Activated CD4-positive, alpha-beta T cell treated with anti-CD3 and anti-CD28 coated beads for 1 hour (primary cell): ENCODE data around the gene GRIFIN.

Source experiments
- DNase-seq: peaks from one replicate; pipeline ENCODE4 v3.0.0-alpha.2; 2020

Gene GRIFIN

DNA sequence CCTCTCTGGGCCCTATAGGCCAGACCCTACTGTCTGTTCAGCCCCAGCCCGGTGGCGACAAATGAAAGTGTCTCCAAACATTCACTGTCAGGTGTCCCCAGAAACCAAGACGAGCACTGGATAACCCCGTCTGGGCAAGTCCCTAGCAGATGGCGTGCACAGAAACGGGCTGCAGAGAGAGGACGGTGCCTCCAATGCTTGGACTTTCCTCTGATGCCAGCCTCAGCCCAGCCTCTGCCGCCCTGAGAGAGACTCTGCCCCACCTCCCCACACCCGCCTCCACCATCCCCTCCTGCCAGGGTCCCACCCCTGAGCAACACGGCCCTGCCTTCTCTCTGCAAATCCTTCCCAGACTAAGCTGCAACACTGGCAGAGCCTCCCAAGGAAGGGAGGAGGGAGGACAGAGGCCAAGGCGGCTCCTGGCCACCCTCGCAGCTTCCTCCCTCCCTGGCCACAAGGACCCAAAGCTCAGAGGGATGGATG is 36.0 kb upstream of the GRIFIN start:
- DNase-seq, result no peak

DNA sequence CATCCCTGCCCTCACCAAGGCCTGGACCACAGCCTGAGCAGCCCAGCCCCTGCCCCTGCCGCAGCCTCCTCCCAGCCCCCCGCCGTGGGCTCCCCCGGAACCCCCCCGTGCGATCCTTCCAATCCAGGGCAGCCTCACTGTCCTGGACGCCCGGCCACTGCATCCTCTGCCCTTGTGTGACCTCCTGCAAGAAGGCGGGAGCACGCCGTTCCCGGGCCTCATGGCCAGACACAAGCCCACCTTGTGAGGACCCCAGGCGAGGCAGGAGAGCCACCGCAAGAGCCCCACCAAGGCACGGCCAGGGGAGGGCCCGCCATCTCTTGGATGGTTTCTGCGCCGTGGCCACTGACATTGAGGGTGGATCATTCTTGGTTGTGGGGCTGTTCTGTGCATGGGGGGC is 35.6 kb upstream of the GRIFIN start:
- no peak for DNase-seq

DNA sequence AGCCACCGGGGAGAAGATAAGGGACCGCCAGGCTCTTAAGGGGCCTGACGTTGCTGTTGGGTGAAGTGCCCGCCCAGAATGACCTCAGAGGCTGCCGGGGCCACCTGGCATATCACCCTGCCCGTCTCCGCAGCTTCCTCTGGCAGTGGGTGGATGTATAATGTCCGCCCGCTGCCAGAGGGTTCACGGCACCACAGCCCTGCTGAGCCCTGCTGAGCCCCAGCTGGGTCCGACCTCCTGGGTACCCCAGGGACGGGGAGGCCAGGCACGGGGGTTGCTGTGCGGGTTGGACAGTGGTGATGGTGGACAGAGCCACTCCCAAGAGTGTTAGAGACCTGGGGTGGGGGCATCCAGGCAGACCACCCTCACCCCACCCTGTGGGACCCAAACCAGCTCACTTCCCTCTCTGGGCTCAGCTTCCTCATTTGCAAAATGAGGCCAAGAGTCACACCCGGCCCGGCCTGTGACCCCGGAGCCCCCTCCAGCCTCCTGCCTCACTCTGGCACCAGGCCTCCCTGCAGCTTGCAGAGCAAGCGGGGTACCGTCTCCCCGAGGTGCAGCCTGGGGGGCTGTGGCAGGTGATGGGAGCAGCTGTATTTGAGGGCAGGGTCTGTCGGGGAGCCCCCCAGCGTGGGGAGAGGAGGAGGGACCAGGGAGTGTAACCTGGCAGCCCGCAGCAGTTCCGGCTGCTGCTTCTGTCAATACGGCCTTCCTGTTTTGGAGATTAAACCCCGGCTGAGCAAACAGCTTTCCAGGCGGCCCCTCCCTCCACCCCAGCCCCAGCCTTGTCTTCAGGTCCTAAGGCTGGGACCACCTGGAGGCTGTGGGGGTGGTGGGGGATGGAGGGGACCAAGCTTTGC is 34.9 kb upstream of the GRIFIN start:
- DNase-seq, result no peak

DNA sequence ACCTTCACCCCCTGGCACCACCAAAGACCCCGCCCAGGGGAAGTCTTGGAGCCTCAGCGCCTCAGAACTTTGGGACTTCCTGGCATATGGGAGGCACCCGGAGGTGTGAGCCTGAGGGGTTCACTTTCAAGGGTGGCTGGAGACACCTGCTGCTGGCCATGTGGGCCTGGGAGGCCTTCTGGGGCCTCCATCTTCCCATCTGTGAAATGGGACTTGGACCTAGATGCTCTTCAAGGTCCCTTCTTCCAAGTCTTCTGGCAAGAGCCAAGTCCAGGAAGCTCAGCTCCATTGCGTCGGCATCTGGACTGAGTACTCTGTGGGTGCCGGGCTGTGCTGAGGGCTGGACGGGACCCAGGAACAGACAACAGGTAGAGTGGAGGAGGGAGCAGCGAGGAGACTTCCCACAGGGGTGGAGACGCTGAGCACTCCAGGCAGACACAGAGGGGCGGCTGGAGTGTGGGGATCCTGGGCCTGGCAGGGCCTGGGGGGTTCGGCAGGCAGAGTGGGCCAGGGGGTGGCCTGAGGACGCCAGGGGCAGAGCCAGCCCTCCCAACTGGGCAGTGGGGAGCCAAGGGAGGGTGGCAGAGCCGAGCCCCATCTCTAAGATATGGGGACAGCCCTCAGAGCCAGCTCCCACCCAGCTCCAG is 34.1 kb upstream of the GRIFIN start:
- DNase-seq, result no peak

DNA sequence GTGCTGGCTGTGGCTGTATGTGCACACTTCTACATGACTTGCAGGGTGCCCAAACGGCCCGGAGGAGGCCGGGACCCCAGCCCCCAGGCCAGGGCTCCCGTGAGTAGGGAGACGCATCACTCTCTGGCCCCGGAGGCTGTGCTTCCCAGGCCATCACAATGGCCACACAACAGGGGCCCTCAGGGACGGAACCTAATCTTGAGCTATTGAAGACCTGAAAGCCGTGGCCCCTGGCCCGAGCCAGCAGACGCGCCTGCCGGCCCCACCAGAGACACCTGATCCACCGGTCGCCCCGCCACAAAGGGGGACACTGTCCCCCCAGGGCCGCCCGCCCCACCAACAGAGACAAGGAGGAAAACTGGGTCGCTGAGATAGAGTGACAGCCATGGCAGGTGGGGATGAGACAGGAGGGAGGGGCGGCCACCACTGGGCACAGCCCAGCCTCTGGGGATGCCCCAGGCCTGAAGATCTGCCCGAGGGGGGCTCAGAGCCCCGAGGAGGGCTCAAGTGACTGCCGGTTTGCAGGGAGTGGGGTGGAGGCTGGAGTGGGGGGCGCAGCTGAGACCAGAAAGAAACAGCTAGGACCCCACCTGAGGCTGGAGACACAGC is 33.2 kb upstream of the GRIFIN start:
- no peak for DNase-seq

DNA sequence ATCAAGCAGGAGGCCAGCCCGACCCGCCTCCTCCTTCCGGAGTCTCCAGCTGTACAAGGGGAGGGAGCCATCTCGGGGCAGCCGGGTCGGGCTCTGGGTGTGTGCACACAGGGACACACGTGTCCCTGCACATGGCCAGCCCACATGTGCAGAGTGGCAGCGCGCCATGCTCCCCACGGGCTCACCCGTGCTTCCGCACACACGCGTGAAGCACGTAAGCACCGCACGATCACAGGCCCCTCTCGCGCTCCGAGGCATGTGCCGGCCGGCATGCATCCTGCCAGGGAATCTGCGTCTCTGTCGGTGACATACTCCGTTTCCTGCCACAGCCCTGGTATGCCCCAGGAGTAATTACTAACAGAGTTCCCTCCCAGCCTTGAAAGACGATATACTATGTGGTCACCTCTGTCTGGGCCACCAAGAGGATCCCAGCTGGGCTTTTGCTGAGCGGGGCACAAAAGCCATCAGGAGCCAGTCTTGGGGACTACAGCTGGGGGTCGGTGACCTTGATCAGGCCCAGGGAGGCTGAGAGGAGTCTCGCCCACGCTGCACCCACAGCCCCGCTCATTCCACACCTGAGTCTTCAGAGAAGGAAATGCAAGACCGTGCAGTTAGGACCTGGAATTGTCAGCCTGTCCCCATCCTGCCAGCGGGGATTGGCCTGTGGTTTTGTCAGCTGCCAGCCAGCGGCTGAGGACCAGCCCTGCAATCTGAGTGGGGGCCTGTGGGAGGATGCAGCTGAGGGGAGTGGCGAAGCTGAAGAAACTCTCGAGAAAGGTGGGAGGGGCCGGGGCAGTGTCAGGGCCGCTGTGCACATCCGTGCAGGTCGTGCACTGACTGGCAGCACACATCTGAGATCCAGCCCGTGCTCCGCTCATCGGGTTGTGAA is 32.4 kb upstream of the GRIFIN start:
- peak; percentile 62 for DNase-seq

DNA sequence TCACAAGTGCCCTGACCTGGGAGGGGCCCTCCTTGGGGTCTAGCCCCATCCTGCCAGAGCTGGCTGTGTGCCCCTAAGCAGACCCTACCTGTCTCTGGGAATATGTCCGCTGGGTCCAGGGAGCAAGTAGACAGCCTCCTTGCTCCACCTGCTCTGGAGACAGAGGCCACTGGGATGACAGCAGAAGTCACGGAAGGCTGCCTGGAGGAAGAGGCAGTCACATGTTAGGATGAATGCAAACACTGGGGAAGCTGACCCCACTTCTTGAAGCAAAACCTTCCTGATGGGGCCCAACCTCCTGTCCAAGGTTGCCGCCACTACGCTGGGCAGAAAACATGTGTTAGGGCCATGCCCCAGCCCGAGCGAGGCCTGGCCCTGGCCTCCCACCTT is 31.7 kb upstream of the GRIFIN start:
- no peak for DNase-seq

DNA sequence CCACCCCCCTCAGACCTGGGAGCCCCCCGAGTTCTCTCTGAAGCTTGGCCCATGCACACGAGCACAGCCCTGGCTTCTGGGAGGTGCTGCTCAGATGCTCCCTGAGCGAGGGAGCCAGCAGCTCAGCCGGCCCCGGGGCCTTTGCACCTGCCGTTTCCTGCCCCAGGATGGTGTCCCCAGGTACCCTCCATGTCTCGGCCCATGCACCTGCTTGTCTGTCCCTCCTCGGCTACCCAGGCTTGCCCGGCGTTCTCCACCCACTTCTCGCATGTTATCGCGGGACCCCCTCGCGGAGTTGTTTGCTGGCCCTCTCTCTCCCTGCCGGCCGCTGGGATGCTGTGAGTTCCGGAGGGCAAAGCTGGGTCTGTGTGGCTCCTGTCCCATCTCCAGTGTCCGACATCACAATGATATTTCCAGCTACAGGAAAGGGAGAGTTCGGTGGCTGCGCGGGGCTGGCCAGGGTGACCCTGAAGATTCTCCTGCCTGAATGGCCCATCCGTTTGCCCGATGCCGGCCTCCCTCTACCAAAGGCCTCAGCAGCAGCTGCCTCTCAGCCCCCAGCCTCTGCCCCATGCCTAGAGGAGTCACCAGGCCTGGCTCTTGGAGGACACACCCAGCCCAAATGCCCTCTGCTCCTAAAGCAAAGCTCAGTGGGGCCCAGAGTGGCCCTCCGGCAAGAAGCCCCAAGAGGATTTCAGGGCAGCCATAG is 31.2 kb upstream of the GRIFIN start:
- DNase-seq, result no peak

DNA sequence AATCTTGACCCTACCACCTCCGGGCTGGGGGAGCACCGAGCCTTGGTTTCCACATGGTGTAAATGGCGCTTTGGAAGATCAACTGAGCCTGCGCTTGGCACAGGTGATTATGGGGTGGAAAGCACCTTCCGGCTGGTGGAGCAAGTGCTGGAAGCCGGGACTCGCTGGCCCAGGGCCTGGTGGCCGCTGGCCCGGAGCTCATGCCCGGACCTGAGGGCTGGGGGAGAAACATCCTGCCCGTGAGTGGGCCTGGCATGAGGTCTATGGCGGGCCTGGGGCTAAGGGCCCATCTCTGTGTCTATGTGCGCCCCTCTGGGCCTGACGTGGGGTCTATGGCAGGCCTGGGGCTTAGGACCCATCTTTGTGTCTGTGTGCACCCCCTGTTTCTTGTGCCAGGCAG is 29.2 kb upstream of the GRIFIN start:
- DNase-seq, result no peak

DNA sequence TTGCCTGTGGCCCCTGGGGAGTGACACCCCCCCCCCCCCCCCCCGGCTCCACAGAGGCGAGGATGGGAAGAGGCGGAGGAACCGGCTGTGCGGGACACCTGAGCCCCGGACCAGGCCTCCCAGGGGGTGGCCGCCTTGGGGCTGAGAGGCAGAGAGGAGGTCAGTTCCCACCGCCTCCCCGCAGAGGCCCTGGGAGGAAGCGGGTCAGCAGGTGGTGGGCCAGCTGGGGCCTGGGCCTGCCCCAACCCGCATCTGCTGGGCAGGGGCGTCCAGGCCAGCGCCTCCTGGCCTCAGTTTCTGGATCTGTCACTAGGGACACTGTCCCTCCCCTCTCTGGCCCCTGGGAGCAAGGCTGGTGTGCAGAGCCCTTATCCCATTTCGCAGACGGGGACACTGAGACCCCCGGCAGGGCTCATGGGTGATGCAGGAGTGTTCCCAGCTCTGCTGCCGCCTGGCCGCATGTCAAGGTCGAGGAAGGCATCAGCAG is 28.7 kb upstream of the GRIFIN start:
- no peak for DNase-seq

DNA sequence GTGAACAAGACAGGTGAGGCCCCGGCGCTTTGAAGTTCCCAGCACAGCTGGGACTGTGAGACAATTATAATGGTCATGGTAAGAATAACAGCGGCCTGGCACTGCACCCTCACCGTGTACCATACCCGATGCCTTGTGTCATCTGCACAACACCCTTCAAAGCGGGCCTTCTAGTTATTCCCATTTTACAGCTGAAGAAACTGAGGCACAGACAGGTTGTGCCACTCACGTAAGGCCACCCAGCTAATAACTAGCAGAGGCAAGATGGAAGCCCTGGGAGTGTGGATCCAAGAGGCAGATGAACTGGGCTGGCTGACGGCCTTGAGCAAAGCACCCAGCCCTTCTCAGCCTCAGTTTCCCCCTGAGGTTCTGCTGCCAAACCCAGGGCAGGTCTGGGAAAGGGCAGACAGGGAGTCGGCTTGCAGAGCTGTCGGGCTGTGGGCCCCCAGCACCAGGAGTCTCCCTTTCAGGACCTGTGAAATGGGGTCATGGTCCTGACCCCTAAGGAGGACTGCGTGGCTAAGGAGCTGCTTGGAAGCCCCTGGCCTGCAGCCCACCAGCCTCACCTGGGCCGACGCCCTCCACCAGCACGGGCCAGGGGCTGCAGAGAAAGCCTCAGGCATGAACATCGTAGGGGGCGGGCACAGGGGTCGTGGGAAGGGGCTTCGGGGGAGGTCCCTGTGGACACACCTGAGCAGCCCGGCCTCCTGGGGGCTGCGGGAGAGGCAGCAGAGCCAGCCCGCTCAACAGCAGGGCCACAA is 28.1 kb upstream of the GRIFIN start:
- DNase-seq, result no peak

DNA sequence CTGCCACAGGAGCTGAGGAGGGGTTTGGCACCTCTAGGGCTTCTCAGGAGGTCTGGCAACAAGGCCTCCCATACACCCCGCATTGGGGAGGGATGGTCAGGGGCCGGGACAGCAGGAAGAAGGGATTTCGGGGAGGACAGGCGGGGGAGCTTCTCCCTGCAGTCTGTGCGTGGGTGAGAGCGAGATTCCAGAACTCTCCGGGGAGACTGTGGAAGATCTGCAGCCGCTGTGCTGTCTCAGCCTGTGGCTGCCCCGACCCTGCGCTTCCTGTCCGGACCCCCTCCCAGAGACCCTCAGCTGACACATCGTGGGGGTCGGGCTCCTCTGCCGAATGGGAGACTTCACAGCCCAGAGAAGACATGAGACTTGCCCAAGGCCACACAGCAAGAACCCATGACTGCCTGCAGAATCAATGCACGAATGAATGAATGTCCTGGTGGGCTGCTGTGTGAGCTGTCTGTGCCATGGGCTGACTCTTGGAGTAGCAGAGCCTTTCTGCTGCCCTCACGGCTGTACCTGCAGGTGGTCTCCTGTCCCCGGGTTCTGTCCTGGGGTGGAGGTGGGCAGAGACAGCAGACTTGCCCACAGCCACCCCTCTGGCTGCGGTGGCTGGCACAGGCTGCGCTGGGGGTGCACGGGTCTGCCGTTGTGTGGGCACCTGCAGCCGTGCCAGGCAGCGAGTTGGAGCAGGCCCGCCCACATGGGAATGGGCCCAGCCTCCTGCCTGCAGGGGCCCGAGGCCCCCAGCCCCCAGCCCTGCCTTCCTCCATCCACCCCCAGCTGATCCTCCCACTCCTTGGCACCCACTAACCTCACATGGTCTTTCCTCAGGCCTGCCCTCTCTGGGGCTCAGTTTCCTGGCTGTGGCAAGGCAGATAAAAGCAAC is 27.1 kb upstream of the GRIFIN start:
- DNase-seq, result no peak

DNA sequence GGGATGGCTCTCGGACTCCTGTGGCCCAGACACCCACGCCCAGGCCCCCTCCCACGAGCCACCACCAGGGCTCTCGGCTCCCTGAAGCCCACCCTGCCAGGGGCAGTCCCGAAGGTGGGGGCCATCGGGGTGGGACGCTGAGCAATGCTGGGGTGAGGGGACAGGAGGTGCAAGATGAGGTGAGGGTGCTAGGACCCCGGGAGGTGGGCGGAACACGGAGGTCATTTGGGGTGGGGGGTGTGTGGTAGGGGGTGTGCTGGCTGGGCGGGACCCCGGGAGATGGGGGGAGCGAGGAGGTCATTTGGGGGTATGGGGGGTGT is 26.4 kb upstream of the GRIFIN start:
- no peak for DNase-seq

DNA sequence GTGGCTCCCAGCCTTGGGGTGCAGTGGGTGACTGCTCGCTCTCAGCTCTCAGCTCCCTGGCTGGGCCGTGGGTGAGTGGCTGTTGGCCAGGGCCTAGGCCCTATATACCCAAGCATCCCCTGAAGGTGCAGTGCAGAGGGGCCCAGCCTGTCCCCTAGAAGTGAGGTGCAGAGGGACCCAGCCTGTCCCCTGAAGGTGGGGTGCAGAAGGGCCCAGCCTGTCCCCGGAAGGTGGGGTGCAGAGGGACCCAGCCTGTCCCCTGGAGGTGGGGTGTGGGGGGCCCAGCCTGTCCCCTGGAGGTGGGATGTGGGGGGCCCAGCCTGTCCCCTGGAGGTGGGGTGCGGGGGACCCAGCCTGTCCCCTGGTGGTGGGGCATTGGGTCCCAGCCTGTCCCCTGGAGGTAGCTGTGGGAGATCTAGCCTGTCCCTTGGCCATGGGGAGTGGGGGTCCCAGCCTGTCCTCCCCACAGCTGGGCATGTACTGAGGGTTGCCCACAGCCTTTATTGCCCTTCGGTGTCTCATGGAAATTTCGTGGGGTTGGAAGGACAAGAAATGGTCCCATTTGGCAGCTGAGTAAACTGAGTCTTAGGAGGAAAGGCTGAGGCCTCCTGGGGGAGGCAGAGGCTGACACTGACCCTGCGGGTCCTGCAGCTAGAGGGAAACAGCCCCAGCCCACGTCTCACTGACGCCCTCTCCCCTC is 25.9 kb upstream of the GRIFIN start:
- DNase-seq, result no peak

DNA sequence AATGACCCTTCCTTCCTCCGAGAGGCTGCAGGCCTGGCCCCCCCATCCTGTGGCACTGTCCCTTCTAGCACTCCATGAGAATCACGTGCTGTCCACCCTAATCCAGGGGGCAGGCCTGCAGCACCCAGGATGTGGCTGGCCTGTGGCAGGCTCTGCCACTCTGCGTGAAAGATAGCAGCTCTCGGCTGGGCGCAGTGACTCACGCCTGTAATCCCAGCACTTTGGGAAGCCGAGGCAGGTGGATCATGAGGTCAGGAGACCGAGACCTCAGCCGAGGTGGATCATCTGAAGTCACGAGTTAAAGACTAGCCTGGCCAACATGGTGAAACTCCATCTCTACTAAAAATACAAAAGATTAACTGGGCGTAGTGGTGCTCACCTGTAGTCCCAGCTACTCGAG is 24.5 kb upstream of the GRIFIN start:
- no peak for DNase-seq

DNA sequence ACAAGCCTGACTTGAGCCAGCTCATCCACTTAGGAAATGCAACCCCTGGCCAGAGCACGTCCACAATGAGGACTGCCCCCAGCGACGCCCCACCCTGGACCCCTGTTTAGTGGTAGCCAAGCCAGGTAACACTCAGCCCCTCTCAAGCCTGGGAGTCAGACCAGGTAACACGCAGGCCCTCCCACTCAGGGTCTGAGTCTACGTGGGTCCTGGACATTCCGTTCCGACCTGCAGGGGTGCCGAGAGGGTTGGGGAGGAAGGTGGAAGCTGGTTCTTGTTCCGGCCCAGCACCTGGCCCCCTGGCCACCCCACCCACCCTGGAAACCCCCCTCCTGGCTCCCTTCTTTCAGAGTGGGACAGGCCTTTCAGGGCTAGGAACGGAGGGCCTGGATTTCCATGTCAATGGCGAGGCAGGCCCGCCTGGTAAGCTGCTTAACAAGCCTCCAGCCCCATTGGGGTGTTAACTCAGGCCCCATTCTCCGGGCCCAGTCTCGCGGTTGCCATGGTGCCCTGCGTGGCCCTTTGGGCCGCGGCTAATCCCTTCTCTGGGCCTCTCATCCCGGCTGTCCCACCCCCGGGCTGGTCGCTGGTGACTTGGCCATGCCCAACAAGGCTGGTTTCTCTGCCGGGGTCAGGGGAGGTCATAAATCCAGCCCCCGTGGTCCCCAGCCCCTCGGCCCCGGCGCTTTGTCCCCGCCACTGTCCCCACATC is 23.7 kb upstream of the GRIFIN start:
- no peak for DNase-seq

DNA sequence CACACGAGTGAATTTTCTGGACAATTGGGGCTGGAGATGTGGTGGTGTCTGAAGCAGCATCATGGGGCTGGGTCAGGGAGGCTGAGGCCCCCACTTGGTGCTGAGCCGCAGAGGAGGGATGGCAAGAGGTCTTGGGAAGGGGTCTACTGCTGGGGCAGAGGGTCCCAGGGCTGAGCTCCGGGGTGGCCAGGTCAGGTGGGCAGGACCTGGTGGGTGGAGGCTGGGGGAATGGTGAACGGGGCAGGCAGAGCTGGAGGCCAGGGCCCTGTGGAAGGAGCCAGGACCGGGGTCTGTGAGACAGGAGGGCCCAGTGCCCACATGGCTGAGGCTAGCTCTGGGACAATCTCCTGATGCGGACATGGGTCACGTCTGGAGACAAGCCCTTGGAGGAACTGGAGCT is 23.0 kb upstream of the GRIFIN start:
- no peak for DNase-seq

DNA sequence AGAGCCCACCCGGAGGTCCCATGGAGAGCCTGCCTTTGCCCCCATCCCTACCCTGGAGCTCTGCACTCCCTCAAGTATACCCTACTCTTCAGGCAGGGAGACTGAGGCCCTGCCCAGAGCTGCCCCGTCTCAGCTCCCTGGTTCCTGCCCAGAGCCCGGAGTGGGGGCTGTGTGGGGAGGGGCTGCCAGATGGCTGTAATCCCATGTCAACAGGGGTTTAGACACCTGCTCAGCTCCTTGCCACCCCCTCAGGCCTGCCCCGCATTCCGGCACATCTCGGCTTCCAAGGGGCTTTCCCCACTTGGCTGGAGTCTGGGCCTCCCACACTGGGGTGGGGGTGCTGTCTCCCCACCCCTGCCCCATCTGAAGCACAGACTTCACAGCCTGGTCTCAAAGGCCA is 22.5 kb upstream of the GRIFIN start:
- no peak for DNase-seq
